ENCODE results near the gene PALM. TPM values are rescaled to one million over a fixed set of nuclear protein-coding genes. Genes with fewer than 3 reads are reported as not detected.
"Not testable (repeated sequence)": the region's sequence is repeated elsewhere in the genome, so short reads cannot be mapped to it uniquely, and the experiment has no call there.

PALM gene
- total RNA-seq, 2 donors from 2014 or later, result not detected

GRCh38 chr19:685454-685931 lies 23.2 kb upstream of the PALM start:
- Mint-ChIP-seq H3K27me3 (no peaks in the 10 kb centered on the region), H3K27ac (no peak overlapping the region), H3K4me3 (no peak overlapping the region), H3K36me3 (ENCODE audit: low read depth) (no peaks in the 10 kb centered on the region), H3K4me1 (peaks cover 5% of the 10 kb centered on the region)
- DNase-seq (no peak), ATAC-seq (no peak)
- no peaks in the 10 kb centered on the region for H3K9me3 ChIP-seq (ENCODE audit: control insufficient read depth, low read length, poor library complexity, severe bottlenecking)

- H3K4me1 Mint-ChIP-seq, result no peaks in the 10 kb centered on the region
- no peaks in the 10 kb centered on the region for H3K9me3 ChIP-seq (ENCODE audit: control insufficient read depth, low read length, poor library complexity, severe bottlenecking)
- no peaks in the 10 kb centered on the region for H3K36me3 Mint-ChIP-seq (ENCODE audit: low read depth)
- DNase-seq, result no peak
- no peak overlapping the region for H3K27ac Mint-ChIP-seq
- no peaks in the 10 kb centered on the region for H3K27me3 Mint-ChIP-seq
- ATAC-seq, result no peak
- no peak overlapping the region for H3K4me3 Mint-ChIP-seq
Observed at GRCh38 chr19:686589-687297, 22.0 kb upstream of the PALM start.

- no peaks in the 10 kb centered on the region for H3K4me1 Mint-ChIP-seq
- no peak for ATAC-seq
- no peak overlapping the region for H3K27ac Mint-ChIP-seq
- H3K36me3 Mint-ChIP-seq (ENCODE audit: low read depth), result no peaks in the 10 kb centered on the region
- no peak for DNase-seq
- H3K9me3 ChIP-seq (ENCODE audit: control insufficient read depth, low read length, poor library complexity, severe bottlenecking), result no peaks in the 10 kb centered on the region
- H3K27me3 Mint-ChIP-seq, result no peaks in the 10 kb centered on the region
- no peak overlapping the region for H3K4me3 Mint-ChIP-seq
Observed at GRCh38 chr19:687569-688166, 21.1 kb upstream of the PALM start.

- Mint-ChIP-seq H3K27ac (no peak overlapping the region), H3K36me3 (ENCODE audit: low read depth) (no peaks in the 10 kb centered on the region), H3K4me1 (no peaks in the 10 kb centered on the region), H3K4me3 (no peak overlapping the region), H3K27me3 (no peaks in the 10 kb centered on the region)
- no peaks in the 10 kb centered on the region for H3K9me3 ChIP-seq (ENCODE audit: control insufficient read depth, low read length, poor library complexity, severe bottlenecking)
- no peak for ATAC-seq
- DNase-seq, result no peak
Observed at GRCh38 chr19:688214-688613, 20.5 kb upstream of the PALM start.

- Mint-ChIP-seq H3K27ac (no peak overlapping the region), H3K4me3 (no peak overlapping the region), H3K27me3 (no peaks in the 10 kb centered on the region), H3K36me3 (ENCODE audit: low read depth) (no peaks in the 10 kb centered on the region), H3K4me1 (no peaks in the 10 kb centered on the region)
- no peak for DNase-seq
- no peaks in the 10 kb centered on the region for H3K9me3 ChIP-seq (ENCODE audit: control insufficient read depth, low read length, poor library complexity, severe bottlenecking)
- no peak for ATAC-seq
Observed at GRCh38 chr19:688992-689391, 19.7 kb upstream of the PALM start.

GRCh38 chr19:690203-690602 lies 18.5 kb upstream of the PALM start:
- no peak overlapping the region for H3K4me3 Mint-ChIP-seq
- no peaks in the 10 kb centered on the region for H3K36me3 Mint-ChIP-seq (ENCODE audit: low read depth)
- DNase-seq (no peak), ATAC-seq (no peak)
- no peaks in the 10 kb centered on the region for H3K9me3 ChIP-seq (ENCODE audit: control insufficient read depth, low read length, poor library complexity, severe bottlenecking)
- peaks cover 5% of the 10 kb centered on the region for H3K27me3 Mint-ChIP-seq
- no peaks in the 10 kb centered on the region for H3K4me1 Mint-ChIP-seq
- no peak overlapping the region for H3K27ac Mint-ChIP-seq

GRCh38 chr19:694481-695351 lies 14.0 kb upstream of the PALM start:
- Mint-ChIP-seq H3K36me3 (ENCODE audit: low read depth) (no peaks in the 10 kb centered on the region), H3K27me3 (peaks cover 16% of the 10 kb centered on the region), H3K4me3 (no peak overlapping the region), H3K4me1 (no peaks in the 10 kb centered on the region), H3K27ac (no peak overlapping the region)
- H3K9me3 ChIP-seq (ENCODE audit: control insufficient read depth, low read length, poor library complexity, severe bottlenecking), result no peaks in the 10 kb centered on the region
- ATAC-seq (no peak), DNase-seq (no peak)

- ATAC-seq (no peak), DNase-seq (no peak)
- Mint-ChIP-seq H3K27ac (no peak within 1 kb of the TSS), H3K36me3 (ENCODE audit: low read depth) (no peaks in the 10 kb centered on the region), H3K4me1 (no peaks in the 10 kb centered on the region), H3K27me3 (peaks cover 16% of the 10 kb centered on the region), H3K4me3 (no peak within 1 kb of the TSS)
- no peaks in the 10 kb centered on the region for H3K9me3 ChIP-seq (ENCODE audit: control insufficient read depth, low read length, poor library complexity, severe bottlenecking)
Observed at GRCh38 chr19:695352-695949, 13.3 kb upstream of the PALM start, which contains the start of gene PRSS57. Gene PRSS57 (minus strand): TSS chr19:695452. CDS start chr19:695430, 22 bp downstream.

- H3K36me3 Mint-ChIP-seq (ENCODE audit: low read depth); H3K4me3 Mint-ChIP-seq; H3K27ac Mint-ChIP-seq; H3K4me1 Mint-ChIP-seq; ATAC-seq; H3K9me3 ChIP-seq (ENCODE audit: control insufficient read depth, low read length, poor library complexity, severe bottlenecking); DNase-seq: not testable (repeated sequence)
- H3K27me3 Mint-ChIP-seq, result peaks cover 16% of the 10 kb centered on the region
Observed at GRCh38 chr19:698529-698928, 10.2 kb upstream of the PALM start.

GRCh38 chr19:699885-700284 lies 8.8 kb upstream of the PALM start:
- H3K9me3 ChIP-seq (ENCODE audit: control insufficient read depth, low read length, poor library complexity, severe bottlenecking); H3K36me3 Mint-ChIP-seq (ENCODE audit: low read depth); H3K27ac Mint-ChIP-seq; H3K4me1 Mint-ChIP-seq; DNase-seq; H3K4me3 Mint-ChIP-seq; ATAC-seq: not testable (repeated sequence)
- H3K27me3 Mint-ChIP-seq, result peaks cover 11% of the 10 kb centered on the region

GRCh38 chr19:702847-703246 lies 5.9 kb upstream of the PALM start:
- not testable (repeated sequence) for ATAC-seq; H3K36me3 Mint-ChIP-seq (ENCODE audit: low read depth); H3K4me1 Mint-ChIP-seq; DNase-seq; H3K9me3 ChIP-seq (ENCODE audit: control insufficient read depth, low read length, poor library complexity, severe bottlenecking)
- peak overlapping the region; percentile 25 for H3K4me3 Mint-ChIP-seq
- H3K27me3 Mint-ChIP-seq, result peaks cover 12% of the 10 kb centered on the region
- H3K27ac Mint-ChIP-seq, result peak overlapping the region; percentile 44

- H3K36me3 Mint-ChIP-seq (ENCODE audit: low read depth), result no peaks in the 10 kb centered on the region
- H3K27ac Mint-ChIP-seq, result no peak overlapping the region
- DNase-seq, result no peak
- ATAC-seq, result peak; percentile 12
- peak overlapping the region; percentile 25 for H3K4me3 Mint-ChIP-seq
- H3K4me1 Mint-ChIP-seq, result peaks cover 2% of the 10 kb centered on the region
- no peaks in the 10 kb centered on the region for H3K9me3 ChIP-seq (ENCODE audit: control insufficient read depth, low read length, poor library complexity, severe bottlenecking)
- H3K27me3 Mint-ChIP-seq, result peaks cover 12% of the 10 kb centered on the region
Observed at GRCh38 chr19:703329-703650, 5.4 kb upstream of the PALM start.

All from T-helper 17 cell (primary cell).